HEK293T (cell line): ENCODE results near the gene TAF11L13.

Source experiments
- ARNT ChIP-seq: fragments of 450-650 bp; IDR thresholded peaks from 2 replicates; pipeline ENCODE4 v1.6.1; 2017; ENCODE audit warnings: mild to moderate bottlenecking
- BHLHE40 ChIP-seq: fragments of 450-650 bp; IDR thresholded peaks from 2 replicates; pipeline ENCODE4 v1.6.1; 2016; ENCODE audit warnings: mild to moderate bottlenecking, moderate library complexity, borderline replicate concordance
- CTBP1 ChIP-seq: fragments of 450-650 bp; IDR thresholded peaks from 2 replicates; pipeline ENCODE4 v1.6.1; 2016; ENCODE audit warnings: borderline replicate concordance
- ELF4 ChIP-seq: fragments of 450-650 bp; IDR thresholded peaks from 2 replicates; pipeline ENCODE4 v1.6.1; 2017; ENCODE audit warnings: antibody characterized with exemption
- FOXA1 ChIP-seq: fragments of 450-650 bp; IDR thresholded peaks from 2 replicates; pipeline ENCODE4 v1.6.1; 2016; ENCODE audit warnings: mild to moderate bottlenecking
- FOXK2 ChIP-seq: fragments of 450-650 bp; IDR thresholded peaks from 2 replicates; pipeline ENCODE4 v1.6.1; 2016; ENCODE audit warnings: mild to moderate bottlenecking
- FOXM1 ChIP-seq: fragments of 450-650 bp; IDR thresholded peaks from 2 replicates; pipeline ENCODE4 v1.6.1; 2017; ENCODE audit warnings: mild to moderate bottlenecking, borderline replicate concordance
- HDGF ChIP-seq: fragments of 450-650 bp; IDR thresholded peaks from 2 replicates; pipeline ENCODE4 v1.6.1; 2017; ENCODE audit warnings: antibody characterized with exemption, borderline replicate concordance
- L3MBTL2 ChIP-seq: fragments of 450-650 bp; conservative IDR thresholded peaks from 2 replicates; pipeline ENCODE4 v1.6.1; 2016; ENCODE audit warnings: mild to moderate bottlenecking
- LEF1 ChIP-seq: fragments of 450-650 bp; IDR thresholded peaks from 2 replicates; pipeline ENCODE4 v1.6.1; 2017; ENCODE audit warnings: mild to moderate bottlenecking, borderline replicate concordance
- NFRKB ChIP-seq: fragments of 450-650 bp; IDR thresholded peaks from 2 replicates; pipeline ENCODE4 v1.6.1; 2016; ENCODE audit warnings: mild to moderate bottlenecking, moderate library complexity
- SUZ12 ChIP-seq: fragments of 450-650 bp; IDR thresholded peaks from 2 replicates; pipeline ENCODE4 v1.6.1; 2016; ENCODE audit warnings: mild to moderate bottlenecking
- TARDBP ChIP-seq: fragments of 450-650 bp; IDR thresholded peaks from 2 replicates; pipeline ENCODE4 v1.6.1; 2016
- ZNF384 ChIP-seq: fragments of 450-650 bp; IDR thresholded peaks from 2 replicates; pipeline ENCODE4 v1.6.1; 2016

DNA sequence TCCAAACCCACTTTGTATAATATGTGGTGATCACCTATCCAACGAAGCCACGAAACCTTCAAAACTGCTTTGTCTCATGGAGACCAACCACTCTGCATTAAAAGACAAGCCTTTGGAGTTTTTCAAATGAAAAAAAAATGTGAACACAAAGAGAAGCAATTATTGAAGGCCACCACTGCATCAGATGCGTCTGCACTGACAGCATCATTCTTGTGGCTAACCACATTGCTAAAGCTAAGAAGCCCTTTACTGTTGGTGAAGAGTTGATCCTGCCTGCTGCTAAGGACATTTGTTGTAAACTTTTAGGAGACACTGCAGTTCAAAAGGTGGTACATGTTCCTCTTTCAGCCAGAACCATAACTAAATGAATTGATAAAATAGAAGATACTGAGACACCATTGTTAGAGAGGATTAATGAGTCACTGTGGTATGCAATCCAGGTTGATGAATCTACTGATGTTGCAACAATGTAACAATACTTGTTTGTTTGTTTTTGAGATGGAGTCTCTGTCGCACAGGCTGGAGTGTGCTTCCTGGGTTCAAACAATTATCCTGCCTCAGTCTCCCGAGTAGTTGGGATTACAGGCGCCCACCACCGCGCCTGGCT lies 47.8 kb downstream of the TAF11L13 start:
- TF ChIP-seq FOXA1 (no peak), FOXK2 (no peak), ZNF384 (no peak), FOXM1 (no peak), ARNT (no peak), CTBP1 (no peak), L3MBTL2 (no peak), BHLHE40 (no peak), ELF4 (no peak), NFRKB (no peak), TARDBP (no peak), LEF1 (no peak), SUZ12 (no peak), HDGF (no peak)
